Fibroblast of villous mesenchyme (primary cell): Measurements from ENCODE around the gene NUP62. TPM values are rescaled to one million over a fixed set of nuclear protein-coding genes. Genes with fewer than 3 reads are reported as not detected.

Experiments used
- DNase-seq: peaks from one replicate; pipeline ENCODE4 v3.0.0-alpha.2; 2010; ENCODE audit warnings: low read depth
- H3K4me3 ChIP-seq: 2 replicates; pipeline ENCODE4 v1.5.1; 2011; ENCODE audit warnings: low read depth, mild to moderate bottlenecking, low read length
- CTCF ChIP-seq: IDR thresholded peaks from 2 replicates; pipeline ENCODE4 v1.5.1; 2012; ENCODE audit warnings: low read depth, mild to moderate bottlenecking, low read length; ENCODE audit not compliant: insufficient read depth
- total RNA-seq: library from RNA; depleted of rRNA; stranded (reverse); fragments of >200 nt; gene quantifications from 2 replicates; pipeline ENCODE4 v1.2.3, GENCODE V29; 2012

NUP62 gene
- total RNA-seq, 1 donor, result 43.2 TPM

GRCh38 chr19:49884109-49884508, 45.2 kb downstream of the NUP62 start:
- H3K4me3 ChIP-seq, result no peak overlapping the region
- no peak for TF ChIP-seq CTCF
- no peak for DNase-seq

GRCh38 chr19:49883094-49883493, 46.2 kb downstream of the NUP62 start:
- DNase-seq, result no peak
- TF ChIP-seq CTCF, result no peak

GRCh38 chr19:49882643-49883042, 46.7 kb downstream of the NUP62 start:
- H3K4me3 ChIP-seq, result no peak overlapping the region
- DNase-seq, result no peak
- no peak for TF ChIP-seq CTCF

More at GRCh38 chr19:49883094-49883493, 46.2 kb downstream of the NUP62 start:
- H3K4me3 ChIP-seq, result no peak overlapping the region

GRCh38 chr19:49881672-49882394, 47.5 kb downstream of the NUP62 start:
- H3K4me3 ChIP-seq, result no peak overlapping the region
- no peak for DNase-seq
- no peak for TF ChIP-seq CTCF

- DNase-seq, result no peak
- H3K4me3 ChIP-seq, result no peak overlapping the region
- TF ChIP-seq CTCF, result no peak
Observed at GRCh38 chr19:49881186-49881585, 48.1 kb downstream of the NUP62 start.

- TF ChIP-seq CTCF, result no peak
- H3K4me3 ChIP-seq, result no peak overlapping the region
Observed at GRCh38 chr19:49880162-49880869, 49.0 kb downstream of the NUP62 start.

More at GRCh38 chr19:49880162-49880869, 49.0 kb downstream of the NUP62 start:
- DNase-seq, result no peak
